GM12865 (cell line): ENCODE data around the gene POLRMT.

Experiments
- DNase-seq: peaks from one replicate; pipeline ENCODE4 v3.0.0; 2010; ENCODE audit warnings: low read depth
- H3K4me3 ChIP-seq: 2 replicates; pipeline ENCODE4 v1.5.1; 2011; ENCODE audit warnings: mild to moderate bottlenecking, low read depth, low read length, control low read depth
- TF ChIP-seq, protein P1 (sequence below): IDR thresholded peaks from 2 replicates; pipeline ENCODE4 v1.5.1; 2011; ENCODE audit warnings: low read length, control low read depth, low read depth, inconsistent platforms; ENCODE audit not compliant: insufficient read depth; ENCODE audit errors: missing control alignments

The POLRMT gene

DNA sequence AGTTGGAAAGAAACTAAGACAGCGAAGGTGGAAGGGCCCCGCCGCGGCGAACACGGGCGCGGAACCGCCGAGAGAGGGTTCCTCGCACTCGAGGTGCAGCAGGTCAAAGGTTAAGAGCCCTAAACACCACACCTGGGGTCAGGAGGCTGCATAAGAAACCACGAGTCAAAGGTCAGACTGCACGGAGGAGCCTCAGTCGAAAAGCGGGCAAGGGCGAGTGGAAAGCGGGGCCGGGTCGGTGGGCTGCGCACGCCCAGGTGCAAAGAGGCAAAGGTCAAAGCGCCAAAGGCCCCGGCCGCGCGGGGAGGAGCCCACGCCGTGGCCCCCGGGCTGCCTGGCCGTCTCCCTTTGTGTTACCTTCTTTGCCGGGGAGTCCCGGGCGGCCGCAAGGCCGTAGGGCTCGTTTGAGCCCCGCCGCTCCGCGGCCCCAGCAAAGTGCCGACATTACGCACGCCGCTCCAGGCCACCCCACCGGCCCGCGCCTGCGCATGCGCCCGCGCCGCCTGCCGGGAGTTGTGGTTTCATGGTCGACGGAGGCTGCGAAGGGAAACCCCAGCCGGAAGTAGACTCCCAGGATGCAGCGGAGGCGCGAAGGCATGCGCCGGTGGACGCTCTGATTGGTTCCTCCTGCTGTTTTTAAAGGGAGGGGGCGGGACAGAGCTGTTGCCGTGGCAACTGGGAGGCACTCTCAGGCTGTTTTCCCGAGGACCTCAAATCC is at the start of gene POLRMT:
Gene POLRMT (minus strand): TSS at position 470 of the 718 bp plus-strand sequence. CDS start 25 bp downstream, at position 445.
- TF ChIP-seq, protein P1, sequence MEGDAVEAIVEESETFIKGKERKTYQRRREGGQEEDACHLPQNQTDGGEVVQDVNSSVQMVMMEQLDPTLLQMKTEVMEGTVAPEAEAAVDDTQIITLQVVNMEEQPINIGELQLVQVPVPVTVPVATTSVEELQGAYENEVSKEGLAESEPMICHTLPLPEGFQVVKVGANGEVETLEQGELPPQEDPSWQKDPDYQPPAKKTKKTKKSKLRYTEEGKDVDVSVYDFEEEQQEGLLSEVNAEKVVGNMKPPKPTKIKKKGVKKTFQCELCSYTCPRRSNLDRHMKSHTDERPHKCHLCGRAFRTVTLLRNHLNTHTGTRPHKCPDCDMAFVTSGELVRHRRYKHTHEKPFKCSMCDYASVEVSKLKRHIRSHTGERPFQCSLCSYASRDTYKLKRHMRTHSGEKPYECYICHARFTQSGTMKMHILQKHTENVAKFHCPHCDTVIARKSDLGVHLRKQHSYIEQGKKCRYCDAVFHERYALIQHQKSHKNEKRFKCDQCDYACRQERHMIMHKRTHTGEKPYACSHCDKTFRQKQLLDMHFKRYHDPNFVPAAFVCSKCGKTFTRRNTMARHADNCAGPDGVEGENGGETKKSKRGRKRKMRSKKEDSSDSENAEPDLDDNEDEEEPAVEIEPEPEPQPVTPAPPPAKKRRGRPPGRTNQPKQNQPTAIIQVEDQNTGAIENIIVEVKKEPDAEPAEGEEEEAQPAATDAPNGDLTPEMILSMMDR, result no peak

DNA sequence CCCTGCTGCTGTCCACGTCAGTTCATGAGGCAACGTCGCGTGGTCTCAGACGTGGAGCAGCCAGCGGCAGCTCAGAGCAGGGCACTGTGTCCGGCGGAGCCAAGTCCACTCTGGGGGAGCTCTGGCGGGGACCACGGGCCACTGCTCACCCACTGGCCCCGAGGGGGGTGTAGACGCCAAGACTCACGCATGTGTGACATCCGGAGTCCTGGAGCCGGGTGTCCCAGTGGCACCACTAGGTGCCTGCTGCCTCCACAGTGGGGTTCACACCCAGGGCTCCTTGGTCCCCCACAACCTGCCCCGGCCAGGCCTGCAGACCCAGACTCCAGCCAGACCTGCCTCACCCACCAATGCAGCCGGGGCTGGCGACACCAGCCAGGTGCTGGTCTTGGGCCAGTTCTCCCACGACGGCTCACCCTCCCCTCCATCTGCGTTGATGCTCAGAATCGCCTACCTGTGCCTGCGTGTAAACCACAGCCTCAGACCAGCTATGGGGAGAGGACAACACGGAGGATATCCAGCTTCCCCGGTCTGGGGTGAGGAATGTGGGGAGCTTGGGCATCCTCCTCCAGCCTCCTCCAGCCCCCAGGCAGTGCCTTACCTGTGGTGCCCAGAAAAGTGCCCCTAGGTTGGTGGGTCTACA is 49.5 kb upstream of the POLRMT start:
- DNase-seq, result no peak
- TF ChIP-seq, protein P1, result no peak

More for the DNA sequence above, at the start of gene POLRMT:
- peak within 1 kb of the TSS; percentile 99 for H3K4me3 ChIP-seq
- peak; percentile 99 for DNase-seq

DNA sequence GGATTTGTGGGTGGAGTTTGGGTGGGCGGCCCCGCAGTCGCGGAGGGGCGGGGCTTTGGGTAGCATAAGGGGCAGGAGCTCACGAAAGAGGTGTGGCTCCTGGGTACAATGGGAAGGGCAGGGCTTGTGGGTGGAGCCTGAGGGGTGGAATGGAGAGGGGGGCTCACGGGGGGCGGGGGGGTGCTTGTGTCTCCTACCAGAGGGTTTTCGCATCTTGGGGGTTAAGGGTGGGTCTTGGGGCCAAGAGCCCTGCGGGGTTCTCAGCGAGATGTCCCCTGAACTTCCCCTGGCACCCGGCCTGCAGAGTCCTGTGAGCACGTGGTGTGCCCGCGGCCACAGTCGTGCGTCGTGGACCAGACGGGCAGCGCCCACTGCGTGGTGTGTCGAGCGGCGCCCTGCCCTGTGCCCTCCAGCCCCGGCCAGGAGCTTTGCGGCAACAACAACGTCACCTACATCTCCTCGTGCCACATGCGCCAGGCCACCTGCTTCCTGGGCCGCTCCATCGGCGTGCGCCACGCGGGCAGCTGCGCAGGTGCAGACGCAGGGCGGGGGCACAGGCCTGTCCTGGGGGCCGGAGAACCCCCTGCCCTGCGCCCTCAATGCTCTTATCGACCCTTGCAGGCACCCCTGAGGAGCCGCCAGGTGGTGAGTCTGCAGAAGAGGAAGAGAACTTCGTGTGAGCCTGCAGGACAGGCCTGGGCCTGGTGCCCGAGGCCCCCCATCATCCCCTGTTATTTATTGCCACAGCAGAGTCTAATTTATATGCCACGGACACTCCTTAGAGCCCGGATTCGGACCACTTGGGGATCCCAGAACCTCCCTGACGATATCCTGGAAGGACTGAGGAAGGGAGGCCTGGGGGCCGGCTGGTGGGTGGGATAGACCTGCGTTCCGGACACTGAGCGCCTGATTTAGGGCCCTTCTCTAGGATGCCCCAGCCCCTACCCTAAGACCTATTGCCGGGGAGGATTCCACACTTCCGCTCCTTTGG is 48.0 kb upstream of the POLRMT start:
- H3K4me3 ChIP-seq, result peak overlapping the region; percentile 12; the same call in 1 of the 2 replicates
- TF ChIP-seq, protein P1, result no peak
- DNase-seq, result peak; percentile 97

More for the DNA sequence above, 49.5 kb upstream of the POLRMT start:
- H3K4me3 ChIP-seq, result no peak overlapping the region

DNA sequence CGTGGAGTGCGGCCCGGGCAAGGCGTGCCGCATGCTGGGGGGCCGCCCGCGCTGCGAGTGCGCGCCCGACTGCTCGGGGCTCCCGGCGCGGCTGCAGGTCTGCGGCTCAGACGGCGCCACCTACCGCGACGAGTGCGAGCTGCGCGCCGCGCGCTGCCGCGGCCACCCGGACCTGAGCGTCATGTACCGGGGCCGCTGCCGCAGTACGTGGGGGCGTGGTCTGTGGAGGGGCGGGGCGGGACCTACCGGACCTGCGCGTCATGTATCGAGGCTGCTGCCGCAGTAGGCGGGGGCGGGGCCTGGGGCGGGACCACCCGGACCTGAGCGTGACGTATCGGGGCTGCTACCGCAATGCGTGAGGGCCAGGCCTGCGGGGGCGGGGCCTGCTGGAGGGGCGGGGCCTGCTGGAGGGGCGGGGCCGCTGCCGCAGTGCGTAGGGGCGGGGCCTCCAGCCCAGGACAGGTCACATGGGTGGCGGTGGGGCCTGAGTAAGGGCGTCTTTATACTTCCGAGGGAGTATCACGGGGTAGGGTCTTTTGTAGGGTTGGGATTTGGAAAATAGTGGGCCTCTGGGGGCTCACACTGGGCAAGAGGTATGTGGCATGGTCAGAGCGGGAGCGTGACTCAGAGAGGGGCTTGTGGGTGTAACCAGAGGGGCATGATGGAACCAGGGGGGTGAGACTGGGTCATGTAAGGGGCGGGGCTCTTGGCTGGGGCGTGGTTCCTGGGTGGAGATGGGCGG is 47.1 kb upstream of the POLRMT start:
- H3K4me3 ChIP-seq, result peak overlapping the region; percentile 79
- TF ChIP-seq, protein P1, result peak; percentile 56
- peak; percentile 100 for DNase-seq

DNA sequence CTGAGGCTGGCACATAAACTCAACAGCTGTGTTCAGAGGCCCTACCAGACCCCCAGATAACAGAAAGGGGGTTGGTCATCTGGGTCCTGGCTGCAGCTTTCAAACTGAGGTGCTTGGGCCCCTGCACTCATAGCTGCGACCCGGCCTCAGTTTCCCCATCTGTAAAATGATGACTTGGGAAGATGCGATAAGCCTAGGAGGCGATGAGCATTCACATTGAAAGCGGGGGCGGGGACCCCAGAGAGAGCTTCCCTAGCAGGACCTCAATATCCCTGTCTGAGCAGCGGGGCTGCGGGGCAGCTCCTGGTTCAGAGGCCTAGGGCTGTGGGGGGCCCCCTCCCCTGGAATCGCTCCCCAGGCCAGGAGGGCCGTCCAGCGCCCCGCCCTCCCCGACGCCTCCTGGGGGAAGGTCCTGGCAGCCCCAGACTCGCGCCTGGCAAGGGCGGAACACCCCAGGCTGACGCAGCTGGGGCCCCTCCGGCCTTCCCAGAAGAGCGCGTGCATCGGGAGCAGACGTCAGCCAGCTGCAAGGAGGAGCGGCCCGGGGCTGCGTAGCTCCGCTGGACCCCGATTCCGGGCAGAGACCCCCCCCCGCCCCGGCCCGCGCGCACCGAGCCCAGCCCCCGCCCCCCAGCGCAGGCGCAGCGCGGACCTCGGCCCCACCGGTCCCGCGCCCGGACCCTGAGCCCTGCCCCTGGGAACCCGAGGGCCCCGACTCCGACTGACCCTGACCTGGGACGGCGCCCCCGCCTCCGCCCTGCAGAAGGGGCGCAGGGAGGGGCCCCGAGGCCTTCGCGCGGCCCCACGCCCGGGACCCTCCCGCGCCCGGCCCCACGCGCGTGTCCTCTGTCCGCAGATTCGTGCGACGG is 46.3 kb upstream of the POLRMT start:
- TF ChIP-seq, protein P1, result no peak
- H3K4me3 ChIP-seq, result peak overlapping the region; percentile 49
- peak; percentile 55 for DNase-seq
